Uterus (tissue), 2 donors: ENCODE data around the gene PAX4.

Source experiments
- POLR2A ChIP-seq, 2 donors: fragments of 450-650 bp; IDR thresholded peaks; one replicate each; pipeline ENCODE4 v1.6.1; 2016; ENCODE audit warnings: antibody characterized with exemption in 2 of 2, mild to moderate bottlenecking in 1 of 2, moderate library complexity in 1 of 2
- TF ChIP-seq, protein P1 (sequence below), 4 experiments: fragments of 200-600 bp in 2 of 4; fragments of 450-650 bp in 2 of 4; sonication (generic) in 2 of 4; IDR thresholded peaks; one replicate each; pipeline ENCODE4 v1.5.1; 2016 to 2019; ENCODE audit warnings: antibody characterized with exemption in 4 of 4, mild to moderate bottlenecking in 2 of 4, moderate library complexity in 1 of 4

GRCh38 chr7:127655720-127656119, 37.8 kb upstream of the PAX4 start:
- TF ChIP-seq POLR2A (IDR thresholded peaks at IDR 0.05): no peak
- TF ChIP-seq, protein P1, sequence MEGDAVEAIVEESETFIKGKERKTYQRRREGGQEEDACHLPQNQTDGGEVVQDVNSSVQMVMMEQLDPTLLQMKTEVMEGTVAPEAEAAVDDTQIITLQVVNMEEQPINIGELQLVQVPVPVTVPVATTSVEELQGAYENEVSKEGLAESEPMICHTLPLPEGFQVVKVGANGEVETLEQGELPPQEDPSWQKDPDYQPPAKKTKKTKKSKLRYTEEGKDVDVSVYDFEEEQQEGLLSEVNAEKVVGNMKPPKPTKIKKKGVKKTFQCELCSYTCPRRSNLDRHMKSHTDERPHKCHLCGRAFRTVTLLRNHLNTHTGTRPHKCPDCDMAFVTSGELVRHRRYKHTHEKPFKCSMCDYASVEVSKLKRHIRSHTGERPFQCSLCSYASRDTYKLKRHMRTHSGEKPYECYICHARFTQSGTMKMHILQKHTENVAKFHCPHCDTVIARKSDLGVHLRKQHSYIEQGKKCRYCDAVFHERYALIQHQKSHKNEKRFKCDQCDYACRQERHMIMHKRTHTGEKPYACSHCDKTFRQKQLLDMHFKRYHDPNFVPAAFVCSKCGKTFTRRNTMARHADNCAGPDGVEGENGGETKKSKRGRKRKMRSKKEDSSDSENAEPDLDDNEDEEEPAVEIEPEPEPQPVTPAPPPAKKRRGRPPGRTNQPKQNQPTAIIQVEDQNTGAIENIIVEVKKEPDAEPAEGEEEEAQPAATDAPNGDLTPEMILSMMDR (IDR thresholded peaks at IDR 0.05): no peak
